Liver (tissue), 3 donors: ENCODE measurements around the gene RASA3.

Experiments used
- CTCF ChIP-seq: fragments of 150-350 bp; IDR thresholded peaks from 2 replicates; pipeline ENCODE4 v1.5.1; 2017; ENCODE audit warnings: improper control_type of control experiment, low read depth, low read length; ENCODE audit not compliant: missing input control
- EGR1 ChIP-seq, 2 donors: IDR thresholded peaks; 2 replicates each; pipeline ENCODE4 v1.6.1; 2016 to 2018; ENCODE audit warnings: antibody characterized with exemption in 2 of 2, low read depth in 2 of 2
- HNF4G ChIP-seq: IDR thresholded peaks from 2 replicates; pipeline ENCODE4 v1.6.1; 2016; ENCODE audit warnings: antibody characterized with exemption
- JUND ChIP-seq, 2 donors: IDR thresholded peaks; 2 replicates each; pipeline ENCODE4 v1.6.1; 2016; ENCODE audit warnings: antibody characterized with exemption in 2 of 2
- MAX ChIP-seq: IDR thresholded peaks from 2 replicates; pipeline ENCODE4 v1.6.1; 2016; ENCODE audit warnings: antibody characterized with exemption
- REST ChIP-seq: IDR thresholded peaks from 2 replicates; pipeline ENCODE4 v1.6.1; 2016; ENCODE audit warnings: antibody characterized with exemption, mild to moderate bottlenecking
- RXRA ChIP-seq, 2 donors: IDR thresholded peaks; 2 replicates each; pipeline ENCODE4 v1.6.1; 2017 to 2018; ENCODE audit warnings: antibody characterized with exemption in 2 of 2, mild to moderate bottlenecking in 1 of 2
- TAF1 ChIP-seq: conservative IDR thresholded peaks from 2 replicates; pipeline ENCODE4 v1.6.1; 2016; ENCODE audit warnings: antibody characterized with exemption, mild to moderate bottlenecking
- YY1 ChIP-seq: IDR thresholded peaks from 2 replicates; pipeline ENCODE4 v1.6.1; 2016; ENCODE audit warnings: antibody characterized with exemption, mild to moderate bottlenecking
- ZBTB33 ChIP-seq: IDR thresholded peaks from 2 replicates; pipeline ENCODE4 v1.6.1; 2016; ENCODE audit warnings: antibody characterized with exemption
- donor health status: healthy.
- donor health status: healthy.

- TF ChIP-seq CTCF = no peak
- no peak for TF ChIP-seq YY1
- TF ChIP-seq ZBTB33 = no peak
- no peak for TF ChIP-seq EGR1 (IDR thresholded peaks at IDR 0.05; ENCODE audit: low read depth in 2 of 2)
- TF ChIP-seq RXRA (IDR thresholded peaks at IDR 0.05) = no peak
- no peak for TF ChIP-seq REST
- TF ChIP-seq TAF1 = no peak
- TF ChIP-seq MAX = no peak
- no peak for TF ChIP-seq JUND (IDR thresholded peaks at IDR 0.05)
- no peak for TF ChIP-seq HNF4G
Observed at GRCh38 chr13:113953561-113953960, 178.9 kb downstream of the RASA3 start.
